LNCAP (cell line): ENCODE measurements around the gene RASA3.

Experiments
- CTCF ChIP-seq: fragments of 450-650 bp; IDR thresholded peaks from 2 replicates; pipeline ENCODE4 v1.5.1; 2017; ENCODE audit warnings: mild to moderate bottlenecking

The RASA3 gene

GRCh38 chr13:114132419-114133121 is at the start of gene RASA3:
Gene RASA3 (minus strand): TSS chr13:114132623. CDS start chr13:114132489, 134 bp downstream.
- no peak for TF ChIP-seq CTCF

- TF ChIP-seq CTCF, result no peak
Measured at GRCh38 chr13:114179087-114179658, 46.8 kb upstream of the RASA3 start, which contains the start of gene CFAP97D2. Gene CFAP97D2 (plus strand): TSS chr13:114179257. CDS start chr13:114179331, 74 bp downstream.

GRCh38 chr13:114177245-114178010 is 45.0 kb upstream of the RASA3 start:
- TF ChIP-seq CTCF, result no peak

- no peak for TF ChIP-seq CTCF
Measured at GRCh38 chr13:114174529-114174961, 42.1 kb upstream of the RASA3 start.

- no peak for TF ChIP-seq CTCF
Measured at GRCh38 chr13:114173745-114174144, 41.3 kb upstream of the RASA3 start.

- TF ChIP-seq CTCF, result no peak
Measured at GRCh38 chr13:114173272-114173671, 40.8 kb upstream of the RASA3 start.

- TF ChIP-seq CTCF, result no peak
Measured at GRCh38 chr13:114167885-114168284, 35.5 kb upstream of the RASA3 start.
